Measurements from ENCODE around the gene KLK15. TPM values are rescaled to one million over a fixed set of nuclear protein-coding genes. Genes with fewer than 3 reads are reported as not detected.

Gene KLK15
- not detected for total RNA-seq

- ATAC-seq, result no peak
- Histone ChIP-seq H3K9me3 (no peaks in the 10 kb centered on the region), H3K4me1 (peaks cover 0 to 14% (median 5%) of the 10 kb centered on the region in 3 donors), H3K36me3 (no peaks in the 10 kb centered on the region), H3K27me3 (peaks cover 92% of the 10 kb centered on the region), H3K4me3 (no peak within 1 kb of the TSS), H3K27ac (no peak within 1 kb of the TSS)
- 61 to 64% methylated on average over 5 of the region's 8 CpGs for WGBS, 2 donors (ENCODE audit: low coverage in 1 of 2)
- TF ChIP-seq EP300 (IDR thresholded peaks at IDR 0.05) (no peak), CTCF (IDR thresholded peaks at IDR 0.05) (no peak), POLR2A (IDR thresholded peaks at IDR 0.05) (no peak), POLR2AphosphoS5 (IDR thresholded peaks at IDR 0.05) (no peak)
Observed at GRCh38 chr19:50833117-50833801, at the start of gene KLK15. KLK15 (minus strand) TSS chr19:50833574; CDS start chr19:50831492, 2,082 bp downstream.

- TF ChIP-seq CTCF (IDR thresholded peaks at IDR 0.05) (no peak), POLR2AphosphoS5 (IDR thresholded peaks at IDR 0.05) (no peak), EP300 (IDR thresholded peaks at IDR 0.05) (no peak), POLR2A (IDR thresholded peaks at IDR 0.05) (no peak)
- H3K36me3 ChIP-seq, result no peaks in the 10 kb centered on the region
- H3K4me1 ChIP-seq, result no peaks in the 10 kb centered on the region
- ATAC-seq, result no peak
- no peak overlapping the region for H3K27ac ChIP-seq
- no peaks in the 10 kb centered on the region for H3K9me3 ChIP-seq
- 100% methylated on average over 1 of the region's 3 CpGs for WGBS, 2 donors (ENCODE audit: low coverage in 1 of 2)
- no peak overlapping the region for H3K4me3 ChIP-seq
- H3K27me3 ChIP-seq, result peaks cover 56% of the 10 kb centered on the region
Observed at GRCh38 chr19:50882188-50882587, 48.8 kb upstream of the KLK15 start.

GRCh38 chr19:50880241-50880640 lies 46.9 kb upstream of the KLK15 start:
- Histone ChIP-seq H3K9me3 (no peaks in the 10 kb centered on the region), H3K4me3 (no peak overlapping the region), H3K36me3 (no peaks in the 10 kb centered on the region), H3K27ac (no peak overlapping the region), H3K27me3 (peaks cover 69% of the 10 kb centered on the region), H3K4me1 (no peaks in the 10 kb centered on the region)
- 56 to 73% methylated on average over 5 of the region's 5 CpGs for WGBS, 2 donors (ENCODE audit: low coverage in 1 of 2)
- no peak for ATAC-seq
- TF ChIP-seq CTCF (IDR thresholded peaks at IDR 0.05) (no peak), POLR2A (IDR thresholded peaks at IDR 0.05) (no peak), POLR2AphosphoS5 (IDR thresholded peaks at IDR 0.05) (no peak), EP300 (IDR thresholded peaks at IDR 0.05) (no peak)

- no peak for ATAC-seq
- H3K4me3 ChIP-seq, result no peak overlapping the region
- no peaks in the 10 kb centered on the region for H3K36me3 ChIP-seq
- H3K27ac ChIP-seq, result no peak overlapping the region
- WGBS, 2 donors (ENCODE audit: low coverage in 1 of 2), result 31 to 58% methylated on average over 4 of the region's 5 CpGs
- H3K4me1 ChIP-seq, result no peaks in the 10 kb centered on the region
- no peaks in the 10 kb centered on the region for H3K9me3 ChIP-seq
- no peak for TF ChIP-seq CTCF (IDR thresholded peaks at IDR 0.05)
- TF ChIP-seq POLR2AphosphoS5 (IDR thresholded peaks at IDR 0.05), result no peak
- TF ChIP-seq EP300 (IDR thresholded peaks at IDR 0.05), result no peak
- no peak for TF ChIP-seq POLR2A (IDR thresholded peaks at IDR 0.05)
- peaks cover 74% of the 10 kb centered on the region for H3K27me3 ChIP-seq
Observed at GRCh38 chr19:50878851-50879250, 45.5 kb upstream of the KLK15 start.

- no peak for ATAC-seq
- TF ChIP-seq CTCF (IDR thresholded peaks at IDR 0.05) (no peak), POLR2AphosphoS5 (IDR thresholded peaks at IDR 0.05) (no peak), EP300 (IDR thresholded peaks at IDR 0.05) (no peak), POLR2A (IDR thresholded peaks at IDR 0.05) (no peak)
- Histone ChIP-seq H3K4me1 (no peaks in the 10 kb centered on the region), H3K4me3 (no peak overlapping the region), H3K27ac (no peak overlapping the region), H3K36me3 (no peaks in the 10 kb centered on the region), H3K27me3 (peaks cover 85% of the 10 kb centered on the region), H3K9me3 (no peaks in the 10 kb centered on the region)
- 24% methylated on average over 8 of the region's 8 CpGs; no CpG with 5 or more reads in 1 of the 2 donors for WGBS, 2 donors (ENCODE audit: low coverage in 1 of 2)
Observed at GRCh38 chr19:50877338-50877737, 44.0 kb upstream of the KLK15 start.

Measured in gastroesophageal sphincter (tissue), 4 donors.